WTC11 (cell line): Measurements from ENCODE around the gene ABCC3. TPM values are rescaled to one million over a fixed set of nuclear protein-coding genes. Genes with fewer than 3 reads are reported as not detected.

Experiments
- ATAC-seq: fragments of 200-7000 bp; cut with Tn5 transposase; 2 replicates; pipeline ENCODE4 v1.10.0; 2021; ENCODE audit warnings: mild to moderate bottlenecking, moderate library complexity
- CTCF ChIA-PET: fragments of 300-600 bp; sonication (Branson Sonifier 250); formaldehyde crosslinking; loops from one replicate; lab custom pipeline; 2021; ENCODE audit warnings: antibody characterized with exemption; lab: Charles Lee
- POLR2A ChIA-PET: fragments of 350-600 bp; sonication (Branson Sonifier 250); formaldehyde crosslinking; loops from one replicate; lab custom pipeline; 2021; ENCODE audit warnings: antibody characterized with exemption; lab: Charles Lee
- DNase-seq: peaks from one replicate; pipeline ENCODE4 v3.0.0; 2021; ENCODE audit warnings: low spot score
- H3K27ac Mint-ChIP-seq: 2 replicates; pipeline ENCODE4 v1.8.0; 2021; ENCODE audit warnings: mixed read lengths
- H3K27me3 Mint-ChIP-seq: 2 replicates; pipeline ENCODE4 v1.8.0; 2021; ENCODE audit warnings: low read depth, mild to moderate bottlenecking, moderate library complexity, mixed read lengths
- H3K36me3 Mint-ChIP-seq: 2 replicates; pipeline ENCODE4 v1.8.0; 2021; ENCODE audit warnings: mixed read lengths
- H3K4me1 Mint-ChIP-seq: 2 replicates; pipeline ENCODE4 v1.8.0; 2022; ENCODE audit warnings: mixed read lengths
- H3K4me3 Mint-ChIP-seq: 2 replicates; pipeline ENCODE4 v1.8.0; 2021; ENCODE audit warnings: mild to moderate bottlenecking, moderate library complexity, mixed read lengths
- H3K9me3 Mint-ChIP-seq: 2 replicates; pipeline ENCODE4 v1.8.0; 2021; ENCODE audit warnings: mixed read lengths
- CREB1 ChIP-seq: sonication (generic); formaldehyde crosslinking; IDR thresholded peaks from 2 replicates; pipeline ENCODE4 v1.8.0; 2023; ENCODE audit warnings: mild to moderate bottlenecking, missing genetic modification reagents
- CREM ChIP-seq: sonication (generic); formaldehyde crosslinking; IDR thresholded peaks from 2 replicates; pipeline ENCODE4 v1.8.1; 2022; ENCODE audit warnings: mild to moderate bottlenecking, missing genetic modification reagents, moderate library complexity
- E2F4 ChIP-seq: sonication (generic); formaldehyde crosslinking; IDR thresholded peaks from 2 replicates; pipeline ENCODE4 v1.8.1; 2022; ENCODE audit warnings: low read depth, mild to moderate bottlenecking, moderate library complexity, missing genetic modification reagents, borderline replicate concordance
- FOXK1 ChIP-seq: sonication (generic); formaldehyde crosslinking; IDR thresholded peaks from 2 replicates; pipeline ENCODE4 v1.8.0; 2022; ENCODE audit warnings: mild to moderate bottlenecking, moderate library complexity, missing genetic modification reagents
- GRHL2 ChIP-seq: fragments of 250-450 bp; sonication (Bioruptor Pico); IDR thresholded peaks from 2 replicates; pipeline ENCODE4 v1.8.0; 2022; ENCODE audit warnings: mild to moderate bottlenecking, moderate library complexity; ENCODE audit not compliant: insufficient replicate concordance, severe bottlenecking
- IRF2 ChIP-seq: sonication (generic); formaldehyde crosslinking; IDR thresholded peaks from 2 replicates; pipeline ENCODE4 v1.8.0; 2022; ENCODE audit warnings: low read depth, missing genetic modification reagents, borderline replicate concordance
- MLX ChIP-seq: sonication (generic); formaldehyde crosslinking; IDR thresholded peaks from 2 replicates; pipeline ENCODE4 v1.8.1; 2023; ENCODE audit warnings: mild to moderate bottlenecking, missing genetic modification reagents, moderate library complexity
- MXD4 ChIP-seq: fragments of 250-450 bp; sonication (Bioruptor Pico); IDR thresholded peaks from 2 replicates; pipeline ENCODE4 v1.8.0; 2021; ENCODE audit warnings: mild to moderate bottlenecking, moderate library complexity, borderline replicate concordance
- NR3C1 ChIP-seq: sonication (generic); formaldehyde crosslinking; conservative IDR thresholded peaks from 2 replicates; pipeline ENCODE4 v1.8.1; 2023; ENCODE audit warnings: low read depth, mild to moderate bottlenecking, missing genetic modification reagents
- PRDM15 ChIP-seq: sonication (generic); formaldehyde crosslinking; IDR thresholded peaks from 2 replicates; pipeline ENCODE4 v1.8.0; 2022; ENCODE audit warnings: missing genetic modification reagents
- SMAD3 ChIP-seq: sonication (generic); formaldehyde crosslinking; IDR thresholded peaks from 2 replicates; pipeline ENCODE4 v1.8.0; 2022; ENCODE audit warnings: missing genetic modification reagents, mild to moderate bottlenecking, borderline replicate concordance
- SP1 ChIP-seq: sonication (generic); formaldehyde crosslinking; conservative IDR thresholded peaks from 2 replicates; pipeline ENCODE4 v1.8.1; 2022; ENCODE audit warnings: missing genetic modification reagents
- ZNF416 ChIP-seq: fragments of 250-450 bp; sonication (Bioruptor Pico); IDR thresholded peaks from 2 replicates; pipeline ENCODE4 v1.9.0; 2021; ENCODE audit warnings: mild to moderate bottlenecking, inconsistent platforms
- total RNA-seq: library from RNA; stranded (reverse); gene quantifications from 3 replicates; pipeline ENCODE4 v1.2.3, GENCODE V29; 2021
- TF ChIP-seq, protein P1 (sequence below): sonication (generic); formaldehyde crosslinking; IDR thresholded peaks from 2 replicates; pipeline ENCODE4 v1.8.1; 2022; ENCODE audit warnings: low read depth, missing genetic modification reagents, borderline replicate concordance
- TF ChIP-seq, protein P2 (sequence below): fragments of 250-450 bp; sonication (Bioruptor Pico); conservative IDR thresholded peaks from 2 replicates; pipeline ENCODE4 v1.9.0; 2021; ENCODE audit warnings: mild to moderate bottlenecking
- TF ChIP-seq, protein P3 (sequence below): sonication (generic); formaldehyde crosslinking; IDR thresholded peaks from 2 replicates; pipeline ENCODE4 v1.8.0; 2023; ENCODE audit warnings: missing genetic modification reagents
- TF ChIP-seq, protein P4 (sequence below): fragments of 250-450 bp; sonication (Bioruptor Pico); IDR thresholded peaks from 2 replicates; pipeline ENCODE4 v1.9.0; 2021; ENCODE audit warnings: mild to moderate bottlenecking
- TF ChIP-seq, protein P5 (sequence below): fragments of 250-450 bp; sonication (Bioruptor Pico); IDR thresholded peaks from 2 replicates; pipeline ENCODE4 v1.8.0; 2021; ENCODE audit warnings: mild to moderate bottlenecking
- TF ChIP-seq, protein P6 (sequence below): sonication (generic); formaldehyde crosslinking; conservative IDR thresholded peaks from 2 replicates; pipeline ENCODE4 v1.8.1; 2022; ENCODE audit warnings: mild to moderate bottlenecking, missing genetic modification reagents

The ABCC3 gene
- total RNA-seq, 1 experiment from 2014 or later: 0.92 TPM

GRCh38 chr17:50589095-50589705 lies 45.5 kb upstream of the ABCC3 start:
- H3K4me1 Mint-ChIP-seq: peaks cover 20% of the 10 kb centered on the region
- H3K27ac Mint-ChIP-seq: 0 out of 2 replicates have a peak overlapping the region, but pooled peaks have one; percentile 8
- H3K9me3 Mint-ChIP-seq: no peaks in the 10 kb centered on the region
- TF ChIP-seq SP1 (CRISPR knock-in tag) (no peak), CREB1 (CRISPR knock-in tag) (no peak), SMAD3 (no peak), E2F4 (no peak), NR3C1 (CRISPR knock-in tag) (no peak), GRHL2 (no peak), CREM (CRISPR knock-in tag) (no peak), IRF2 (CRISPR knock-in tag) (no peak)
- TF ChIP-seq, protein P1, sequence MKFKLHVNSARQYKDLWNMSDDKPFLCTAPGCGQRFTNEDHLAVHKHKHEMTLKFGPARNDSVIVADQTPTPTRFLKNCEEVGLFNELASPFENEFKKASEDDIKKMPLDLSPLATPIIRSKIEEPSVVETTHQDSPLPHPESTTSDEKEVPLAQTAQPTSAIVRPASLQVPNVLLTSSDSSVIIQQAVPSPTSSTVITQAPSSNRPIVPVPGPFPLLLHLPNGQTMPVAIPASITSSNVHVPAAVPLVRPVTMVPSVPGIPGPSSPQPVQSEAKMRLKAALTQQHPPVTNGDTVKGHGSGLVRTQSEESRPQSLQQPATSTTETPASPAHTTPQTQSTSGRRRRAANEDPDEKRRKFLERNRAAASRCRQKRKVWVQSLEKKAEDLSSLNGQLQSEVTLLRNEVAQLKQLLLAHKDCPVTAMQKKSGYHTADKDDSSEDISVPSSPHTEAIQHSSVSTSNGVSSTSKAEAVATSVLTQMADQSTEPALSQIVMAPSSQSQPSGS (CRISPR knock-in tag): no peak
- TF ChIP-seq, protein P2, sequence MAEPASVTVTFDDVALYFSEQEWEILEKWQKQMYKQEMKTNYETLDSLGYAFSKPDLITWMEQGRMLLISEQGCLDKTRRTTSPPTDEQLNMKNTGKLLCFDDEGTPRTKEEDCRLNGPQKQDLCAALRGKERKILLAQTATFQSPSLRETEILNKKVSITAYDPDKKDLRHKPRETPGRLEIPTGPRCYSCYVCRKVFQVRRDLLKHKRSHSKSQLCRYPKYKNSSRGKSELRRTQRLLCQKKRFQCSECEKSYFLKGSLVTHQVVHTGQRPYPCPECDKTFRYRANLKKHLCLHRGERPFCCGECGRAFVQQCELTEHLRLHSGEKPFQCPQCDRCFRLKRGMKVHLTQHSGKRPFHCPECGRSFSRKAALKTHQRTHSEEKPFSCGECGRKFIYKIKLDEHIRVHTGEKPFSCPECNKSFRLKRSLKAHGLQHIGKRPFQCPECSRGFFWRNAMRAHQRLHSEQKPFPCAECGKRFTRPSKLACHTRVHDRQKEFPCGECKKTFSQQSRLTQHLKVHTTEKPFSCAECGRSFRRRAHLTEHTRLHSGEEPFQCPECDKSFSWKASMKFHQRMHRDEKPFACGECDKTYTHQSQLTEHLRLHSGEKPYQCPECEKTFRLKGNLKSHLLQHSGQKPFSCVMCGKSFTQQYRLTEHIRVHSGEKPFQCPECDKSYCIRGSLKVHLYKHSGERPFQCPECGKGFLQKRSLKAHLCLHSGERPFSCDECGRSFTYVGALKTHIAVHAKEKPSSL: no peak
- TF ChIP-seq, protein P3, sequence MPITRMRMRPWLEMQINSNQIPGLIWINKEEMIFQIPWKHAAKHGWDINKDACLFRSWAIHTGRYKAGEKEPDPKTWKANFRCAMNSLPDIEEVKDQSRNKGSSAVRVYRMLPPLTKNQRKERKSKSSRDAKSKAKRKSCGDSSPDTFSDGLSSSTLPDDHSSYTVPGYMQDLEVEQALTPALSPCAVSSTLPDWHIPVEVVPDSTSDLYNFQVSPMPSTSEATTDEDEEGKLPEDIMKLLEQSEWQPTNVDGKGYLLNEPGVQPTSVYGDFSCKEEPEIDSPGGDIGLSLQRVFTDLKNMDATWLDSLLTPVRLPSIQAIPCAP (CRISPR knock-in tag): no peak
- POLR2A ChIA-PET: no interaction called here
- H3K36me3 Mint-ChIP-seq: no peaks in the 10 kb centered on the region
- H3K27me3 Mint-ChIP-seq: no peaks in the 10 kb centered on the region
- CTCF ChIA-PET: interaction anchor here (2.6 to 3.1 kb wide), 2 partner anchors 37 to 38 kb away, joined by 9 to 11 read pairs; no protein-coding TSS in a partner anchor
- no peak overlapping the region for H3K4me3 Mint-ChIP-seq
- DNase-seq (no peak), ATAC-seq (no peak)

- no peaks in the 10 kb centered on the region for H3K9me3 Mint-ChIP-seq
- POLR2A ChIA-PET: no interaction called here
- H3K27ac Mint-ChIP-seq: no peak overlapping the region
- no peaks in the 10 kb centered on the region for H3K36me3 Mint-ChIP-seq
- no peak for DNase-seq
- peaks cover 17% of the 10 kb centered on the region for H3K4me1 Mint-ChIP-seq
- H3K4me3 Mint-ChIP-seq: no peak overlapping the region
- no peaks in the 10 kb centered on the region for H3K27me3 Mint-ChIP-seq
- no peak for ATAC-seq
- CTCF ChIA-PET: no interaction called here
- no peak for TF ChIP-seq PRDM15
- TF ChIP-seq FOXK1 (CRISPR knock-in tag): no peak
- TF ChIP-seq MLX (CRISPR knock-in tag): no peak
- no peak for TF ChIP-seq MXD4 (CRISPR knock-in tag)
- TF ChIP-seq ZNF416 (CRISPR knock-in tag): no peak
- TF ChIP-seq, protein P4, sequence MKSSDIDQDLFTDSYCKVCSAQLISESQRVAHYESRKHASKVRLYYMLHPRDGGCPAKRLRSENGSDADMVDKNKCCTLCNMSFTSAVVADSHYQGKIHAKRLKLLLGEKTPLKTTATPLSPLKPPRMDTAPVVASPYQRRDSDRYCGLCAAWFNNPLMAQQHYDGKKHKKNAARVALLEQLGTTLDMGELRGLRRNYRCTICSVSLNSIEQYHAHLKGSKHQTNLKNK (CRISPR knock-in tag): no peak
- TF ChIP-seq, protein P1 (CRISPR knock-in tag): no peak
- no peak for TF ChIP-seq CREB1 (CRISPR knock-in tag)
- TF ChIP-seq, protein P5, sequence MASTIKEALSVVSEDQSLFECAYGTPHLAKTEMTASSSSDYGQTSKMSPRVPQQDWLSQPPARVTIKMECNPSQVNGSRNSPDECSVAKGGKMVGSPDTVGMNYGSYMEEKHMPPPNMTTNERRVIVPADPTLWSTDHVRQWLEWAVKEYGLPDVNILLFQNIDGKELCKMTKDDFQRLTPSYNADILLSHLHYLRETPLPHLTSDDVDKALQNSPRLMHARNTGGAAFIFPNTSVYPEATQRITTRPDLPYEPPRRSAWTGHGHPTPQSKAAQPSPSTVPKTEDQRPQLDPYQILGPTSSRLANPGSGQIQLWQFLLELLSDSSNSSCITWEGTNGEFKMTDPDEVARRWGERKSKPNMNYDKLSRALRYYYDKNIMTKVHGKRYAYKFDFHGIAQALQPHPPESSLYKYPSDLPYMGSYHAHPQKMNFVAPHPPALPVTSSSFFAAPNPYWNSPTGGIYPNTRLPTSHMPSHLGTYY: no peak
- TF ChIP-seq, protein P6, sequence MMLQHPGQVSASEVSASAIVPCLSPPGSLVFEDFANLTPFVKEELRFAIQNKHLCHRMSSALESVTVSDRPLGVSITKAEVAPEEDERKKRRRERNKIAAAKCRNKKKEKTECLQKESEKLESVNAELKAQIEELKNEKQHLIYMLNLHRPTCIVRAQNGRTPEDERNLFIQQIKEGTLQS (CRISPR knock-in tag): no peak
These were observed 43.5 kb upstream of the ABCC3 start for GRCh38 chr17:50590946-50591737.
